ENCODE data around the gene TMTC1. TPM values are rescaled to one million over a fixed set of nuclear protein-coding genes. Genes with fewer than 3 reads are reported as not detected.

Gene TMTC1
- total RNA-seq, 1 experiment from 2014 or later, result 4.8 TPM

GRCh38 chr12:29782871-29783772 is 620 bp downstream of the TMTC1 start:
- H3K27me3 ChIP-seq (ENCODE audit: insufficient read depth, low read depth), result no peaks in the 10 kb centered on the region
- H3K79me2 ChIP-seq (ENCODE audit: low read depth), result no peaks in the 10 kb centered on the region
- no TSS peak for BruUV-seq (replicated peaks)
- H3K9me3 ChIP-seq (ENCODE audit: insufficient read depth, low read depth), result no peaks in the 10 kb centered on the region
- H2AFZ ChIP-seq, result peak overlapping the region; percentile 81
- H3K4me1 ChIP-seq (replicated peaks; ENCODE audit: insufficient read depth), result peaks cover 18% of the 10 kb centered on the region
- no peak for TF ChIP-seq EZH2 (IDR thresholded peaks at IDR 0.05; ENCODE audit: low read depth)
- TF ChIP-seq CTCF (conservative IDR thresholded peaks at IDR 0.05), result no peak
- ChIA-PET CTCF (no interaction called here), POLR2A (ENCODE audit: unreplicated experiment) (no interaction called here)
- H3K36me3 ChIP-seq (ENCODE audit: low read depth), result no peaks in the 10 kb centered on the region
- H3K9me2 ChIP-seq (ENCODE audit: insufficient read depth), result no peaks in the 10 kb centered on the region
- H4K20me1 ChIP-seq (ENCODE audit: insufficient read depth), result no peaks in the 10 kb centered on the region
- intact Hi-C loops (cut with micrococcal nuclease; ENCODE audit: unreplicated experiment), result loop anchor here (10.0 kb wide), 1 partner anchor 228 kb away; no protein-coding TSS in a partner anchor
- DNase-seq, result no peak
- H3K27ac ChIP-seq, result peak overlapping the region; percentile 59
- H3K4me2 ChIP-seq, result peak overlapping the region; percentile 83
- peaks cover 15% of the 10 kb centered on the region for H3F3A ChIP-seq (ENCODE audit: insufficient read depth, low read depth)
- peak overlapping the region; percentile 53 for H3K4me3 ChIP-seq

DNA sequence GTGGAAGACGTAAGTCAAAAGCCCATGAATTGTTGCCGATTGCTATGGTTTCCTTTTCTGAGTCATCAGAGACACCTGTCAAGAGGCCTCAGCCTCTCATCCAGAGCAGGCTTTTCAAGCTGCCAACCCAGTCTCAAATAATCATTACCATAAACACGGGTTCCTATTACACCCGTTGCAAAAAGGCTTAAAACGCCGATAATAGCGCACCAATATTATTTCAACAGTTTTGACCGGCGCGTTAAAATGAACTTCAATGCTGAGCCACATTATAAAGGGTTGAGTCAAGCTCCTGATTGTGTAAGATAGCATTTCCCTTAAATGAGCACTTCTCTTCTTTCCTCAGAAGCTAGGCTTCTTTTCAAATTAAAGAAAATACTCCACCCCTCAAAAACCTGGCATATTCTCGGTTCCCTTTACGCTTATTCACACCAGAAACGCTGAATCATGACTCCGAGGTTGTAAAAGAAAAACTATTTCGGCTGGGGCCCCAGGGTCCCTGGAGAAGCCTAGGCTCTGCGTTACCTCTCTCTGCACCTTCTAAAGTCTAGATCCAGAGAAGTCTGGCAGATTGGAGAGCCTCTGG is 1.4 kb downstream of the TMTC1 start:
- Histone ChIP-seq H3K9me2 (ENCODE audit: insufficient read depth) (no peaks in the 10 kb centered on the region), H3K79me2 (ENCODE audit: low read depth) (no peaks in the 10 kb centered on the region), H4K20me1 (ENCODE audit: insufficient read depth) (no peaks in the 10 kb centered on the region), H3K4me2 (peak overlapping the region; percentile 83), H3F3A (ENCODE audit: insufficient read depth, low read depth) (peaks cover 15% of the 10 kb centered on the region), H3K9me3 (ENCODE audit: insufficient read depth, low read depth) (no peaks in the 10 kb centered on the region), H2AFZ (peak overlapping the region; percentile 81), H3K27me3 (ENCODE audit: insufficient read depth, low read depth) (no peaks in the 10 kb centered on the region), H3K36me3 (ENCODE audit: low read depth) (no peaks in the 10 kb centered on the region), H3K27ac (peak overlapping the region; percentile 59), H3K4me3 (peak overlapping the region; percentile 53), H3K4me1 (replicated peaks; ENCODE audit: insufficient read depth) (peaks cover 18% of the 10 kb centered on the region)
- CTCF ChIA-PET, result no interaction called here
- DNase-seq, result peak in 1 of 2 experiments; percentile 75
- BruUV-seq (replicated peaks), result no TSS peak
- no peak for TF ChIP-seq EZH2 (IDR thresholded peaks at IDR 0.05; ENCODE audit: low read depth)
- no peak for TF ChIP-seq CTCF (conservative IDR thresholded peaks at IDR 0.05)
- intact Hi-C loops (cut with micrococcal nuclease; ENCODE audit: unreplicated experiment), result loop anchor here (10.0 kb wide), 1 partner anchor 228 kb away; no protein-coding TSS in a partner anchor
- POLR2A ChIA-PET (ENCODE audit: unreplicated experiment), result no interaction called here

GRCh38 chr12:29781705-29782266 is 2.0 kb downstream of the TMTC1 start:
- Histone ChIP-seq H3K9me3 (ENCODE audit: insufficient read depth, low read depth) (no peaks in the 10 kb centered on the region), H3K36me3 (ENCODE audit: low read depth) (no peaks in the 10 kb centered on the region), H3K27ac (peak overlapping the region; percentile 59), H3K4me1 (replicated peaks; ENCODE audit: insufficient read depth) (peaks cover 18% of the 10 kb centered on the region), H3K4me3 (peak overlapping the region; percentile 53), H2AFZ (peak overlapping the region; percentile 81), H3K9me2 (ENCODE audit: insufficient read depth) (no peaks in the 10 kb centered on the region), H3F3A (ENCODE audit: insufficient read depth, low read depth) (peaks cover 15% of the 10 kb centered on the region), H3K79me2 (ENCODE audit: low read depth) (no peaks in the 10 kb centered on the region), H3K27me3 (ENCODE audit: insufficient read depth, low read depth) (no peaks in the 10 kb centered on the region), H3K4me2 (peak overlapping the region; percentile 83), H4K20me1 (ENCODE audit: insufficient read depth) (no peaks in the 10 kb centered on the region)
- intact Hi-C loops (cut with micrococcal nuclease; ENCODE audit: unreplicated experiment), result loop anchor here (10.0 kb wide), 1 partner anchor 227 kb away; no protein-coding TSS in a partner anchor
- no peak for DNase-seq
- CTCF ChIA-PET, result no interaction called here
- POLR2A ChIA-PET (ENCODE audit: unreplicated experiment), result no interaction called here
- no peak for TF ChIP-seq EZH2 (IDR thresholded peaks at IDR 0.05; ENCODE audit: low read depth)
- no peak for TF ChIP-seq CTCF (conservative IDR thresholded peaks at IDR 0.05)
- BruUV-seq (replicated peaks), result no TSS peak
